Muscle layer of colon (tissue), 2 donors: ENCODE measurements around the gene POLA1.
"Not testable (repeated sequence)": the region's sequence is repeated elsewhere in the genome, so short reads cannot be mapped to it uniquely, and the experiment has no call there.

ENCODE experiments used
- H3K27ac ChIP-seq: one replicate; pipeline ENCODE4 v1.7.0; 2013; ENCODE audit warnings: low read depth, mild to moderate bottlenecking, low read length, moderate library complexity
- H3K27me3 ChIP-seq, 2 donors: one replicate each; pipeline ENCODE4 v1.7.0; 2013; ENCODE audit warnings: low read length in 2 of 2, mild to moderate bottlenecking in 2 of 2; ENCODE audit not compliant: insufficient read depth in 2 of 2, control insufficient read depth in 1 of 2
- H3K36me3 ChIP-seq: one replicate; pipeline ENCODE4 v1.7.0; 2013; ENCODE audit warnings: mild to moderate bottlenecking, low read length; ENCODE audit not compliant: insufficient read depth
- H3K4me1 ChIP-seq: one replicate; pipeline ENCODE4 v1.7.0; 2013; ENCODE audit warnings: mild to moderate bottlenecking, low read length; ENCODE audit not compliant: insufficient read depth
- H3K4me3 ChIP-seq, 2 donors: one replicate each; pipeline ENCODE4 v1.7.0; 2013; ENCODE audit warnings: low read length in 2 of 2, low read depth in 1 of 2, mild to moderate bottlenecking in 1 of 2, moderate library complexity in 1 of 2
- H3K9ac ChIP-seq: one replicate; pipeline ENCODE4 v1.7.0; 2013; ENCODE audit warnings: low read length
- H3K9me3 ChIP-seq: one replicate; pipeline ENCODE4 v1.7.0; 2013; ENCODE audit warnings: mild to moderate bottlenecking, low read length
- donor health status: abdominal sarcoma.
- donor health status: Adenocarcinoma of cecum.

The POLA1 gene

GRCh38 chrX:24858004-24858746 lies 164.5 kb downstream of the POLA1 start:
- Histone ChIP-seq H3K9ac (no peak overlapping the region), H3K27me3 (no peaks in the 10 kb centered on the region), H3K36me3 (no peaks in the 10 kb centered on the region), H3K9me3 (no peaks in the 10 kb centered on the region), H3K4me3 (no peak overlapping the region), H3K27ac (no peak overlapping the region), H3K4me1 (no peaks in the 10 kb centered on the region)

- no peak overlapping the region for H3K9ac ChIP-seq
- no peaks in the 10 kb centered on the region for H3K9me3 ChIP-seq
- H3K4me1 ChIP-seq: no peaks in the 10 kb centered on the region
- H3K4me3 ChIP-seq: no peak overlapping the region
- no peaks in the 10 kb centered on the region for H3K27me3 ChIP-seq
- no peaks in the 10 kb centered on the region for H3K36me3 ChIP-seq
- no peak overlapping the region for H3K27ac ChIP-seq
Measured at GRCh38 chrX:24859211-24859841, 165.6 kb downstream of the POLA1 start.

GRCh38 chrX:24860140-24860539 lies 166.4 kb downstream of the POLA1 start:
- Histone ChIP-seq H3K27me3 (no peaks in the 10 kb centered on the region), H3K27ac (no peak overlapping the region), H3K9me3 (no peaks in the 10 kb centered on the region), H3K4me3 (no peak overlapping the region), H3K4me1 (no peaks in the 10 kb centered on the region), H3K9ac (no peak overlapping the region), H3K36me3 (no peaks in the 10 kb centered on the region)

GRCh38 chrX:24862343-24862742 lies 168.6 kb downstream of the POLA1 start:
- H3K9me3 ChIP-seq: no peaks in the 10 kb centered on the region
- H3K9ac ChIP-seq: no peak overlapping the region
- no peak overlapping the region for H3K4me3 ChIP-seq

GRCh38 chrX:24863779-24864178 lies 170.1 kb downstream of the POLA1 start:
- not testable (repeated sequence) for H3K27ac ChIP-seq, H3K4me1 ChIP-seq, H3K9ac ChIP-seq, H3K36me3 ChIP-seq, H3K4me3 ChIP-seq, H3K9me3 ChIP-seq, H3K27me3 ChIP-seq

More at GRCh38 chrX:24862343-24862742, 168.6 kb downstream of the POLA1 start:
- Histone ChIP-seq H3K27ac (no peak overlapping the region), H3K36me3 (no peaks in the 10 kb centered on the region), H3K27me3 (no peaks in the 10 kb centered on the region), H3K4me1 (no peaks in the 10 kb centered on the region)

- H3K36me3 ChIP-seq: no peaks in the 10 kb centered on the region
Measured at GRCh38 chrX:24870143-24870542, 176.4 kb downstream of the POLA1 start.

GRCh38 chrX:24874604-24875247 lies 181.0 kb downstream of the POLA1 start:
- Histone ChIP-seq H3K9ac (no peak overlapping the region), H3K27me3 (no peaks in the 10 kb centered on the region)

More at GRCh38 chrX:24870143-24870542, 176.4 kb downstream of the POLA1 start:
- H3K4me3 ChIP-seq: no peak overlapping the region
- no peak overlapping the region for H3K9ac ChIP-seq
- H3K4me1 ChIP-seq: no peaks in the 10 kb centered on the region
- no peak overlapping the region for H3K27ac ChIP-seq
- no peaks in the 10 kb centered on the region for H3K27me3 ChIP-seq
- H3K9me3 ChIP-seq: no peaks in the 10 kb centered on the region

GRCh38 chrX:24876530-24877287 lies 183.0 kb downstream of the POLA1 start:
- no peaks in the 10 kb centered on the region for H3K36me3 ChIP-seq
- no peaks in the 10 kb centered on the region for H3K4me1 ChIP-seq
- no peak overlapping the region for H3K9ac ChIP-seq
- no peak overlapping the region for H3K4me3 ChIP-seq
- H3K27ac ChIP-seq: no peak overlapping the region
- H3K27me3 ChIP-seq: no peaks in the 10 kb centered on the region
- H3K9me3 ChIP-seq: no peaks in the 10 kb centered on the region

More at GRCh38 chrX:24874604-24875247, 181.0 kb downstream of the POLA1 start:
- no peaks in the 10 kb centered on the region for H3K36me3 ChIP-seq
- no peak overlapping the region for H3K4me3 ChIP-seq
- H3K9me3 ChIP-seq: no peaks in the 10 kb centered on the region
- no peaks in the 10 kb centered on the region for H3K4me1 ChIP-seq
- H3K27ac ChIP-seq: no peak overlapping the region

- Histone ChIP-seq H3K36me3 (no peaks in the 10 kb centered on the region), H3K4me3 (no peak overlapping the region), H3K27me3 (no peaks in the 10 kb centered on the region), H3K9ac (no peak overlapping the region), H3K4me1 (no peaks in the 10 kb centered on the region), H3K9me3 (no peaks in the 10 kb centered on the region), H3K27ac (no peak overlapping the region)
Measured at GRCh38 chrX:24877288-24877664, 183.6 kb downstream of the POLA1 start.

- Histone ChIP-seq H3K9ac (no peak overlapping the region), H3K36me3 (no peaks in the 10 kb centered on the region), H3K27me3 (no peaks in the 10 kb centered on the region), H3K4me3 (no peak overlapping the region), H3K9me3 (no peaks in the 10 kb centered on the region), H3K27ac (no peak overlapping the region), H3K4me1 (no peaks in the 10 kb centered on the region)
Measured at GRCh38 chrX:24877854-24878650, 184.3 kb downstream of the POLA1 start.
